ENCODE data around the gene FGB. TPM values are rescaled to one million over a fixed set of nuclear protein-coding genes. Genes with fewer than 3 reads are reported as not detected.

FGB gene
- total RNA-seq, 2 experiments from 2014 or later, result not detected

DNA sequence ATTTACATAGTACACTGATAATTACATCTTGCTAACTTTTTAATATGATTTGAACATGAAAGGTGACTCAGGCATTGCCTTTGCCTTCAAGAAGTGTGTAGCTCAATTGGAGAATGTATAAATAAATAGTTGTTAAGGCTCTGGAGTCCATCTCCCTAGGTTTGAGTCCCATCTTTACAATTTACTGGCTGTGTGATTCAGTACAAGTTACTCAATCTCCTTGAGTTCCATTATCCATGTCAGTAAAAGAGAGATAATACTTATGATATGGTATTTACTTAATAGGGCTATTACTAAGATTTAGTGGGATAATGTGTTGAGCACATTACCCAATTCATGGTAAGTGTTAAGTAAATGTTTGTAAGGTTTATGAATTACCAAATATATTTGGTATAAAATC is 51.5 kb downstream of the FGB start:
- intact Hi-C loops (cut with DNase I, micrococcal nuclease), result no loop called here
- ChIA-PET CTCF (interaction anchor here (1.7 to 3.3 kb wide), 2 partner anchors 8 to 62 kb away, joined by 5 to 17 read pairs; no protein-coding TSS in a partner anchor), POLR2A (no interaction called here)
- ATAC-seq (no peak), DNase-seq (no peak)
- Mint-ChIP-seq H3K4me3 (no peak overlapping the region), H3K36me3 (ENCODE audit: low read depth) (no peaks in the 10 kb centered on the region), H3K9me3 (ENCODE audit: low read depth) (no peaks in the 10 kb centered on the region), H3K27me3 (peaks cover 7% of the 10 kb centered on the region), H3K4me1 (peaks cover 5% of the 10 kb centered on the region), H3K27ac (no peak overlapping the region)

DNA sequence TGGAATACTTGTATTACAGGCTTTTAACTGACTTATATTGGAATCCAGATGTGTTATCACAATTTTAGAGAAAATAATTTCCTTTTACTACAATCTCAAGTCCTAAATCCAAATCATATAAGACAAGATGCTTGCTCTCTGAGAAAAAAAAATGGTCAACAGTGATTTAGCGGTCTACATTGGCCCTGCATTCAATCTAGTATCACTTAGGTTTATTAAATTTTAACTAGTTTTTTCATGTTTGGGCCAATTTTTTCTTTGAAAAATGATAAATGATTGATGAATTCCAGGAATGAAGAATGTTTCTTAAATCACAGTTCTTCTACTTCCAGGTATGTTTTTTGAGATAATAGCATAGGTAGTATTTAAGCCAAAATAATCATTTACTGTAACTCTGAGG is 52.4 kb downstream of the FGB start:
- intact Hi-C loops (cut with DNase I, micrococcal nuclease), result loop anchor here in 1 of 2 experiments (5.0 kb wide), 1 partner anchor 283 kb away; no protein-coding TSS in a partner anchor
- DNase-seq, result no peak
- no peak for ATAC-seq
- no peaks in the 10 kb centered on the region for H3K36me3 Mint-ChIP-seq (ENCODE audit: low read depth)
- H3K27ac Mint-ChIP-seq, result no peak overlapping the region
- H3K27me3 Mint-ChIP-seq, result peaks cover 6% of the 10 kb centered on the region
- H3K4me1 Mint-ChIP-seq, result peaks cover 5% of the 10 kb centered on the region
- H3K4me3 Mint-ChIP-seq, result no peak overlapping the region
- ChIA-PET CTCF (interaction anchor here (1.7 to 3.3 kb wide), 2 partner anchors 8 to 63 kb away, joined by 5 to 17 read pairs; no protein-coding TSS in a partner anchor), POLR2A (no interaction called here)
- H3K9me3 Mint-ChIP-seq (ENCODE audit: low read depth), result no peaks in the 10 kb centered on the region

DNA sequence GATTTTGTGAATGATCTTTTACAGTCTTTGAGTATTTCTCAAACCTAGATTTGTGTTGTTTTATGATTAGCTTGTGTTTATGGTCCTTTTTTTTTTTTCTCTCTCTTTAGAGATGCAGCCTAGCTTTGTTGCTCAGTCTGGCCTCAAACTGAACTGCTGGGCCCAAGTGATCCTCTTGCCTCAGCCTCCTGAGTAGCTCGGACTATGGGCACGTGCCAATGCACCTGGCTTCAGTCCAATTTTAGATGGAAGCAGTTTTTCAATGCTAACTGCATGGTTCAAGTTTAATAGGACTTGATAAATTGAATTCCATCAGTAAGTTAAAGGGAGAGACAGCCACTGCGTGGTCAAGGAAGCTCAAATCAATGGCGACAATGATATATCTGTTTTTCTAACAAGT is 53.5 kb downstream of the FGB start:
- Mint-ChIP-seq H3K36me3 (ENCODE audit: low read depth) (no peaks in the 10 kb centered on the region), H3K27ac (no peak overlapping the region), H3K27me3 (peaks cover 6% of the 10 kb centered on the region), H3K4me3 (no peak overlapping the region), H3K4me1 (peaks cover 5% of the 10 kb centered on the region), H3K9me3 (ENCODE audit: low read depth) (no peaks in the 10 kb centered on the region)
- DNase-seq, result no peak
- no peak for ATAC-seq
- POLR2A ChIA-PET, result no interaction called here
- intact Hi-C loops (cut with DNase I, micrococcal nuclease), result loop anchor here in 1 of 2 experiments (5.0 kb wide), 1 partner anchor 284 kb away; no protein-coding TSS in a partner anchor
- CTCF ChIA-PET, result interaction anchor here (0.9 to 5.2 kb wide), 4 partner anchors 10 to 66 kb away, joined by 3 to 32 read pairs (median 4); partner anchors contain the start of gene PLRG1

DNA sequence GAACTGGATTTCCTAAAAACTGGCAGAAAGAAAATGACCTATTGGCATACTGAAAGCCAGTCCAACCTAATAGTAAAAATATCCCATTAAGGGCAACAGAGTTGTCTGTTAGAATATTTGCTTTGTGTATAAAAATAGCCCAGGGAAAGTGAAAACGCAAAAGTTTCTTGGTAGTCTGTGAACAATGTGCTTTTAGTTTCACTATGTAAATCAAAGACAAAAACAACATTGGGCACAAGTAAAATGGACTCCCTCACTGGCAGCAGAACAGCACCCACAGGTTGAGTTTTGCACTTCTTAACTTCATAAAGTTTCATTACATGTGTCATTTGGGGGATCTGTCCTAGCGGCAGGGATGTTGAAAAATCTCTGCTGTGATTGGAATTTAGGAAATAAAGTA is 53.9 kb downstream of the FGB start:
- Mint-ChIP-seq H3K9me3 (ENCODE audit: low read depth) (no peaks in the 10 kb centered on the region), H3K27ac (no peak overlapping the region), H3K36me3 (ENCODE audit: low read depth) (no peaks in the 10 kb centered on the region), H3K4me3 (no peak overlapping the region), H3K27me3 (peaks cover 8% of the 10 kb centered on the region), H3K4me1 (peaks cover 5% of the 10 kb centered on the region)
- intact Hi-C loops (cut with DNase I, micrococcal nuclease), result loop anchor here in 1 of 2 experiments (5.0 kb wide), 1 partner anchor 284 kb away; no protein-coding TSS in a partner anchor
- DNase-seq (no peak), ATAC-seq (no peak)
- ChIA-PET POLR2A (no interaction called here), CTCF (interaction anchor here (0.9 to 5.2 kb wide), 4 partner anchors 9 to 66 kb away, joined by 3 to 32 read pairs (median 4); partner anchors contain the start of gene PLRG1)

DNA sequence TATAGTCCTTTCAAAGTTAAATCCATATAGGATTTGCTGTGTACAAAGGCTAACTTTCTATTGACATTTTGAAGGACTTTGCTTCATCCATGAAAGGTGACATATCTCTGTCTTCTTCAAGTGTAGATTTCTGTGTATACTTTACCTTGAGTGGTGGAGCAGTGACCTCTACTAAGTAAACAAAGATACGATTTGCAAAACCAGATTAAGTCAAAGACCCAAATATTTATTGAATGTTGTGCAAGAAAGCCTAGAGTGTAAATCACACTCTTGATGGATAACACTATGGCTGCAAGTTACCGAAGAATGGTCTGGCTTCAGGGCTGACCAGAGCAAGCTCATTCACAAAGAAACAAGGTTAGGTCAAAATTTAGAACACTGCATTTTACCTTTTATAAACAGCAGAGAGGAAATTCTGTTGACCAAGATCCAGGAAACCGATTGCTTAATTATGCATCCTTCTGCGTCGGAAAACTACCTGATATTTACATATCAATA is 55.1 kb downstream of the FGB start:
- DNase-seq, result no peak
- intact Hi-C loops (cut with DNase I, micrococcal nuclease), result loop anchor here (1.0 to 5.0 kb wide), 3 partner anchors 59 to 286 kb away; no protein-coding TSS in a partner anchor
- Mint-ChIP-seq H3K36me3 (ENCODE audit: low read depth) (no peaks in the 10 kb centered on the region), H3K4me3 (no peak overlapping the region), H3K9me3 (ENCODE audit: low read depth) (no peaks in the 10 kb centered on the region), H3K27ac (no peak overlapping the region), H3K4me1 (peaks cover 5% of the 10 kb centered on the region), H3K27me3 (peaks cover 6% of the 10 kb centered on the region)
- POLR2A ChIA-PET, result no interaction called here
- CTCF ChIA-PET, result interaction anchor here (0.8 to 5.2 kb wide), 10 partner anchors 8 to 68 kb away, joined by 3 to 32 read pairs (median 6); partner anchors contain the start of gene PLRG1
- ATAC-seq, result no peak

DNA sequence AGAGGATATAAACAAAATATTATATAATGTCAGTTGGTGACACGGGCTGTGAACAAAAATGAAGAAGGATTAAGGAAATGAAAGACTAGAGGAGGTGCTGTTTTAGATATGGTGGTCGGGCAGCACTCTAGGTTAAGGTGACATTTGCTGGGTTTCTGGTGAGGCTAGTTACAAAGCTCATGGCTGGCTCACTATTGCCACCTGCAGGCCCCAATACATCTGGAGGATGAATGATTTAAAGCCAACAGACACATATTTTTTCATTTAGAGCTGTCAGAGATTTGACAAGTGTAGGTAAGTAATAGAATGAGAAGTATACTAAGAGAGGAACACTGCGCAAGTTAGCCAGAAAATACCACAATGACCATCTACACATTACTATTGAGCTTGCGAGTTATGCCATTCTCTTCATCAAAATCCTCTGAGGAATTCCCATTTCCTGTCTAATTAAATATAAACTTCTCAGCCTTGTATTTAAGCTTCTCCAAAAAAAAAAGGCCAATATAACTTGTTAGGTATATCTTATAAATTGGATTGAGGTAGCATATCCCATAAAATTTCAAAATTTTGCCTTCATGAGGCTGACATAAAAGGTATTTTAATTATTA is 56.0 kb downstream of the FGB start:
- Mint-ChIP-seq H3K27me3 (peaks cover 6% of the 10 kb centered on the region), H3K36me3 (ENCODE audit: low read depth) (no peaks in the 10 kb centered on the region), H3K27ac (no peak overlapping the region), H3K4me1 (peaks cover 5% of the 10 kb centered on the region), H3K9me3 (ENCODE audit: low read depth) (no peaks in the 10 kb centered on the region), H3K4me3 (no peak overlapping the region)
- intact Hi-C loops (cut with DNase I, micrococcal nuclease), result loop anchor here (1.0 to 5.0 kb wide), 3 partner anchors 60 to 287 kb away; no protein-coding TSS in a partner anchor
- DNase-seq (peak; percentile 78), ATAC-seq (peak; percentile 79)
- CTCF ChIA-PET, result interaction anchor here (0.6 to 5.2 kb wide), 20 partner anchors 9 to 80 kb away, joined by 3 to 32 read pairs (median 4); partner anchors contain the start of gene PLRG1
- POLR2A ChIA-PET, result no interaction called here

DNA sequence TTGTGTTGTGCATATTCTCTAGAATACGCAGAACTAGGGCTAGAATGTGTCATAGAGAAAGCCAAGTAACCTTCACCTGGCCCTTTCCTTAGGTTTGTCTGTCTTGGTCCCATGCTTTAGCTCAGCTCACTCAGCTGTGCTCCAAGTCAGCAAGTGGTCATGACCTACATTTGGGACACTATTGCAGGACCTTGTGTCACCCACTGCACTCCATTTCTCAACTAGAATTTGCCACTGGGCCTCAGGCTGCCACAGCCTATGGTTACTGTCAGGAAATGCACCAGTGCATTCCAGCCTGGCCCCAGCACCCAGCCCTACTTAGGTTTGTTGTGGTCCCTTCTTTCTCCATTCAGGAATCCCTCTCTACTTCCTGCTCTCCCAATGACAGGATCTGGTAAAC is 57.3 kb downstream of the FGB start:
- H3K27ac Mint-ChIP-seq, result no peak overlapping the region
- H3K9me3 Mint-ChIP-seq (ENCODE audit: low read depth), result no peaks in the 10 kb centered on the region
- ChIA-PET CTCF (interaction anchor here (0.6 to 5.2 kb wide), 8 partner anchors 10 to 329 kb away, joined by 3 to 32 read pairs (median 4); partner anchors contain the start of gene PLRG1), POLR2A (no interaction called here)
- no peak for ATAC-seq
- peaks cover 5% of the 10 kb centered on the region for H3K27me3 Mint-ChIP-seq
- no peak overlapping the region for H3K4me3 Mint-ChIP-seq
- no peaks in the 10 kb centered on the region for H3K36me3 Mint-ChIP-seq (ENCODE audit: low read depth)
- intact Hi-C loops (cut with DNase I, micrococcal nuclease), result loop anchor here (10.0 kb wide), 3 partner anchors 285 to 835 kb away; partner anchors contain the start of genes MAP9 (in 1 of the 2) and SFRP2 (in 1 of the 2)
- no peak for DNase-seq
- H3K4me1 Mint-ChIP-seq, result peaks cover 5% of the 10 kb centered on the region

Other genes starting within 250 kb of the FGB start
- under 1 TPM; 0.05 to 0.14 TPM for gene DCHS2, start 71.2 kb upstream of the FGB start, total RNA-seq
- 100 to 1,000 TPM; 123 to 125 TPM for gene PLRG1, start 12.6 kb upstream of the FGB start, total RNA-seq
- gene FGA, start 27.7 kb downstream of the FGB start, total RNA-seq, result not detected
- not detected for gene FGG, start 49.6 kb downstream of the FGB start, total RNA-seq
- gene LRAT, start 181.0 kb downstream of the FGB start, total RNA-seq, result not detected
- gene RBM46, start 218.3 kb downstream of the FGB start, total RNA-seq, result not detected